ENCODE results near the gene ATF3.
"Not testable (repeated sequence)": the region's sequence is repeated elsewhere in the genome, so short reads cannot be mapped to it uniquely, and the experiment has no call there.

ATF3 gene

GRCh38 chr1:212655668-212656440 lies 47.3 kb downstream of the ATF3 start:
- TF ChIP-seq CTCF (IDR thresholded peaks at IDR 0.05; ENCODE audit: low read depth, low read length): no peak
- H3K4me3 ChIP-seq (replicated peaks in 1 of 2; ENCODE audit: low read depth in 2 of 2, low read length in 2 of 2): no peak overlapping the region
- DNase-seq (ENCODE audit: low read depth in 2 of 2): no peak

- no peak for TF ChIP-seq CTCF (IDR thresholded peaks at IDR 0.05; ENCODE audit: low read depth, low read length)
- no peak for DNase-seq (ENCODE audit: low read depth in 2 of 2)
- no peak overlapping the region for H3K4me3 ChIP-seq (replicated peaks in 1 of 2; ENCODE audit: low read depth in 2 of 2, low read length in 2 of 2)
These were observed 48.2 kb downstream of the ATF3 start for GRCh38 chr1:212656730-212657129.

DNA sequence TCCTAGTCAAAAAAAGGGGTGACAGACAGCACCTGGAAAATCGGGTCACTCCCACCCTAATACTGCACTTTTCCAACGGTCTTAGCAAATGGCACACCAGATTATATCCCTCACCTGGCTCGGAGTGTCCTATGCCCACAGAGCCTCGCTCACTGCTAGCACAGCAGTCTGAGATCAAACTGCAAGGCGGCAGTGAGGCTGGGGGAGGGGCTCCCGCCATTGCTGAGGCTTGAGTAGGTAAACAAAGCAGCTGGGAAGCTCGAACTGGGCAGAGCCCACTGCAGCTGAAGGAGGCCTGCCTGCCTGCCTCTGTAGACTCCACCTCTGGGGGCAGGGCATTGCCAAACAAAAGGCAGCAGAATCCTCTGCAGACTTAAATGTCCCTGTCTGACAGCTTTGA lies 49.7 kb downstream of the ATF3 start:
- not testable (repeated sequence) for H3K4me3 ChIP-seq (replicated peaks in 1 of 2; ENCODE audit: low read depth in 2 of 2, low read length in 2 of 2); DNase-seq (ENCODE audit: low read depth in 2 of 2)

DNA sequence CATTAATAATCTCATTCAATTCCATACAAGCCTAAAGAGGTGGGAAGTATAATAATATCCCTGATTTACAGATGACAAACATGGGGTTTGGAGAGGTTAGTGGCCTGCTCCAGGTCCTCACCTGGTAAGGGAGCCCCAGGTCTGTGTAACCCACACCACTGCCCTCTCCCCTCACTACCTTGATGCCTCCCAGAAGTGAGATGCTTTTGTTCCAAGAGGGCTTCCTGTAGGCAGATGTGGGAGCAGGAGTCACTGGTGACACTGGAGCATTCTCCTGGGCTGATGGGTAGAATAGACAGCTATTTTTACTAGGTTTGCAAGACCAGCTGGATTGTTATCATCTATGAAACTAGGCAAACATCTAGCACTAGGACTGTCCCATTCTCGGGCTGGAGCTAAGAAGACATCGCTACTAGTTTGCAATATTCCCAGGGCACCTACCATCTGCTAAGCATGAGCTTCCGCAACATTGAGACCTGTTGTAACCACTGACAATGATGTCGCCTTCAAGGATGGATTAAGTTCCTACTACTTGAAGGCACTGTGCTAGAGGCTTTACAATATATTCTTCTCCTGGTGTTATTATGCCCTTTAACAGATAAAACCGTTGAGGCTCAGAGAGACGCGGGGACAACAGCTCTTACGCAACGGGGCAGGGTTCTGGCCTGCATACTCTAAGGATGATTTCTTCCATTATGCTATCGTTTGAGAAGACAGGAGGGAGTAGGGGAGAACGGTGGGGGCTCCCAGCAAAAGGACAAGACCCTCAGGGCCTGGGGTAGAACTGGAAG lies 56.0 kb downstream of the ATF3 start:
- DNase-seq (ENCODE audit: low read depth in 2 of 2): no peak
- TF ChIP-seq CTCF (IDR thresholded peaks at IDR 0.05; ENCODE audit: low read depth, low read length): no peak
- no peak overlapping the region for H3K4me3 ChIP-seq (replicated peaks in 1 of 2; ENCODE audit: low read depth in 2 of 2, low read length in 2 of 2)

DNA sequence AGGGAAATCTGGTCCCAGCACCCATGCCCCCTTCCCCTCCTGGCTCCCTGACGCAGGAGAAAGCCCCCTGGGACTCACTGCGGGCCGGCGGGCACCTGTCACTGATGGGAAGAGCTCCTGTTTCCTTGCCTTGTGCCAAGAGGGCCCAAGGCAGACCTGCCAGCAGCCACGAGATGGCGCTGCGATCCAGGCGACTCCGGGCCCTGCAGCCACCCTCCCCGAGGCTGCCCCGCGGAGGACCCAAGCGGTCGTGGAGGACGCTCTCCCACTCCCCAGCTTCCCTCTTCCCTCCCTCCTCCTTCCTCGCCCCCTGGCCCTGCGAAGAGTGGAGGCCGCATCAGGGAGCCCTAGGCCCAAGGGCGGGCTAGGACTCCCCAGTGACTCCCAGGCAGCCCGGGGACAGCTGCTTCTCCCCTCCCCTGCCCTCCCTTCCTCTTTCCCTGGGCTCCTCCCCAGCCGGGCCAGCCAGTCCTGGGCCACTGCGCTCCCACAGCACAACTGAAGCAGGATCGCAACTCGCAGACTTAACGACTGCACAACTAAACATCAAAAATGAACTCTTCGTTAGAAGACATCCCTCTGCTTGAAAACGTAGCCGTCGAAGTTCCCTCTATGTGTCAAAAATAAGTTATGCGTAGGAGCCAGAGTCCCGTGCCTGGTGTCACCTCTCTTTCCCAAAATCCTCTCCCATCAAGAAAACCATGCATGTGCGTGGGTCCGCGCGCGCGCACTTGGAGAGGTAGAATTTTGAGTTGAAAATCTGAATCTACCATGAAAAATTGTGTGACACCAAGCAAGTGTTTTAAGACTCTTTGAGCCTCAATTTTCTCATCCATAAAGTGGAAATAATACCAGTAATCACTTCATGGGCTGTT lies 56.9 kb downstream of the ATF3 start:
- TF ChIP-seq CTCF (IDR thresholded peaks at IDR 0.05; ENCODE audit: low read depth, low read length): peak; percentile 94
- H3K4me3 ChIP-seq (replicated peaks in 1 of 2; ENCODE audit: low read depth in 2 of 2, low read length in 2 of 2): peak overlapping the region; percentile 53 to 62
- DNase-seq (ENCODE audit: low read depth in 2 of 2): peak; percentile 87

GRCh38 chr1:212666116-212666775 lies 57.7 kb downstream of the ATF3 start:
- DNase-seq (ENCODE audit: low read depth in 2 of 2): no peak
- TF ChIP-seq CTCF (IDR thresholded peaks at IDR 0.05; ENCODE audit: low read depth, low read length): no peak
- no peak overlapping the region for H3K4me3 ChIP-seq (replicated peaks in 1 of 2; ENCODE audit: low read depth in 2 of 2, low read length in 2 of 2)

Data from cardiac fibroblast (primary cell).